Activated CD8-positive, alpha-beta memory T cell treated with anti-CD3 and anti-CD28 coated beads for 48 hours (primary cell): ENCODE results near the gene ACVR2B.
"Not testable (repeated sequence)": the region's sequence is repeated elsewhere in the genome, so short reads cannot be mapped to it uniquely, and the experiment has no call there.

ENCODE experiments used
- DNase-seq, 3 experiments: peaks; one replicate each; pipeline ENCODE4 v3.0.0-alpha.2; 2020; ENCODE audit warnings: low read depth in 2 of 3, low spot score in 2 of 3

The ACVR2B gene

DNA sequence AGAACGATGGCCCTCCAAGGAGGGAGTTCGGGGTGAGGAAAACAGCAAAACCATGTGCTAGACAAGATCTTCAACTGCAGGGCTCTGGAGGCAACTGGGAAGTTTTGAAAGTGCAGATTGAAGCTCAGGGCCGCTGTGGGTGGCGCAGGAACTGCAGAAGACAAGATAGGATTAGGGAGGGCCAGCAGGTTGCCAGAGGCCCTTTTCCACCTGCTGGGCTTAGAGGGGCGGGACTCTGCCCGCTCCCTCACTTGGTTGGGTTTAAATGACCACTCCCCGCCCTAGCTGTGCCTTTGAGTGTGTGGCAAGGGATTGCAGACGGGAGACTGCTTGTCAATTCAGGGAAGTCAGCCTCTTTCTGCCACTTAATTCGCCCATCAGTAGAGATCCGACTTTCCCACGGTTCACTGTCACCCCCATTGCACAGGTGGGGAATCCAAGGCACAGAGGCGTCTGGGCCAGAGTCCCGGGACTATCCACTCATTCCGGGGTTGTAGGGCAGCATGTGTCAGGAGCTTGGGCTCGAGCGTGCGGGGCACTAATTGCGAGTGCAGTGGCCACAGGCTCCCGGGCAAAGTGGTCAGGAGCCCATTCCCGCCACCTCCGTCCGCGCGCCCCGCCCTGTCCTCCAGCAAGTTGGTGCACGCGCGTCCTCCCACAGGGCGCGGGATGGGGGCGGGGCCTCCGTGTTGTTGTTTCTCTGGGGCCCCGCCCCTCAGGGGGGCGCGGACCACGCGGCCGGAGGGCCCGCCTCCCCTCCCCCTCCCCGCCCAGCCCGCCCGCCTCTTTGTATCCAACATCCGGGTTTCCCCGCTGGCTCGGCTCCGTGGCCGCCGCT is at the start of gene ACVR2B:
Gene ACVR2B, plus strand, starts transcription at position 816 of the 838 bp plus-strand sequence. CDS start 433 bp downstream, outside the sequence.
- DNase-seq = peak; percentile 23 to 35 (median 30)

- DNase-seq = no peak
These were observed 49.4 kb upstream of the ACVR2B start for GRCh38 chr3:38404286-38404685.

DNA sequence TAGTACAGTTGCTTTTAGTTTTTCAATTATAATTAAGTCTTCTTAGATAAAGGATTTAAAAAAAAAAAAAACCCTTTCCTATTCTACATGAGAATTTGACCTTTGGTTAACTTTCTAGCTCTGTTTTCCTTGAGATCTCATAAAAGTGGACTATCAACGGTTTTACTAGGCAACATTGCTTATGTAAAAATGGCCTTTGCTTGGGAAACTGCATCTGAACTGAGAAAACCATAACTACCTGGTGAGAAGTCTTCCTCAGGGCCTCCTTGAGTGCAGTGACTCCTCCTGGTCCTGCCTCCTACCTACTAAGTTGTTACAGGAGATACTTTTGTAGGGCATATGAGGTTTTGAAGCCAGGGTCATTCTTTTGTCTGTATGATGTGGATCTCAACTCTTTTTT is 42.1 kb upstream of the ACVR2B start:
- DNase-seq = no peak

GRCh38 chr3:38420758-38421157 is 32.9 kb upstream of the ACVR2B start:
- DNase-seq = not testable (repeated sequence)

DNA sequence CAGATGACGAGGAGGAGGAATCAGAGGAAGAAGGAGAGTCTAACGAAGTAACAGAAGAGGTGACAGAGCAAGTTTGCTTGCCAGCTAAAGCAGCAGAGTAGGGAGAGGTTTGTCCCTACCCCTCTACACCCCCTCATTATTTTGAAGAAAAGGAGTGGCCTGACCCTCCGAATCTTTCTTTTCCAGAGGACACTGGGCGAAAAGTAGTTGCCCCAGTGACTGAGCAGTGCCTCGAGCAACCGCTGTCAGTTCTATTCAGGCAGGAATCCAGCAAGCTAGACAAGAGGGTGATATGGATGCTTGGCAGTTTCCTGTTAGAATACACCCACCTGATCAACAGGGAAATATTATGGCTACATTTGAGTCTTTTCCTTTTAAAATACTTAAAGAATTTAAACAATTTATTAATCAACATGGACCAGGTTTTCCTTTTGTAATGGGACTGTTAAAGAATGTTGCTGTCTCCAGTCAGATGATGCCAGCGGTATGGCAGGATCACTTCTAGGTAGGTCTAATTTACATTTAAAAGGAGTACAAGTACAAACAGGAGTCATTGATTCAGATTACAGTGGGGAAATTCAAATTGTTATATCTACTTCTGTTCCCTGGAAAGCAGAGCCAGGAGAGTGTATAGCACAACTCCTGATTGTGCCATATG is 31.9 kb upstream of the ACVR2B start:
- no peak for DNase-seq

DNA sequence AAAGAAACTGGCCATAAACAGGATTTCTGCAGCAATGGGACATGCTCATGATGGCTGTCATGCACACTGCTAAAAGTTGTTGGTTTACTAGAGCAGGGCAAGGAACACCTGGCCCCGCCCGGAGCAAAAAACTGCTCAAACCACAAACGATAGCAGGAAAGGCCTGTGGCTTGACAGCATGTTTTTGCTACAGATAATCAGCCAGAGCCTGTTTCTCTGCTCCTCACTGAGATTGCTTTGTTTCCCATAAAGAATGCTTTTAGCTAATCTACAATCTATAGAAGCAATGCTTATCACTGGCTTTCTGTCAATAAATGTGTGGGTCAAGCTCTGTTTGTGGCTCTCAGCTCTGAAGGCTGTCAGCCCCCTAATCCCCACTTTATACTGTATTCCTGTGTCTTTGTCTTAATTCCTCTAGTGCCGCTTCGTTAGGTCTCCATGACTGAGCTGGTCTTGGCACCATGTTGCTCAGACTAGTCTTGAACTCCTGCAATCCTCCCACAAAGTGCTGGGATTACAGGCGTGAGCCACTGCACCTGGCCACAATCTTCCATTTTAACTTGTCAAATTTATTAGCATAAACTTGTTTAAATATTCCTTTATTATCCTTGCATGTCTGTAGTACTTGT is 26.8 kb upstream of the ACVR2B start:
- DNase-seq = not testable (repeated sequence)

DNA sequence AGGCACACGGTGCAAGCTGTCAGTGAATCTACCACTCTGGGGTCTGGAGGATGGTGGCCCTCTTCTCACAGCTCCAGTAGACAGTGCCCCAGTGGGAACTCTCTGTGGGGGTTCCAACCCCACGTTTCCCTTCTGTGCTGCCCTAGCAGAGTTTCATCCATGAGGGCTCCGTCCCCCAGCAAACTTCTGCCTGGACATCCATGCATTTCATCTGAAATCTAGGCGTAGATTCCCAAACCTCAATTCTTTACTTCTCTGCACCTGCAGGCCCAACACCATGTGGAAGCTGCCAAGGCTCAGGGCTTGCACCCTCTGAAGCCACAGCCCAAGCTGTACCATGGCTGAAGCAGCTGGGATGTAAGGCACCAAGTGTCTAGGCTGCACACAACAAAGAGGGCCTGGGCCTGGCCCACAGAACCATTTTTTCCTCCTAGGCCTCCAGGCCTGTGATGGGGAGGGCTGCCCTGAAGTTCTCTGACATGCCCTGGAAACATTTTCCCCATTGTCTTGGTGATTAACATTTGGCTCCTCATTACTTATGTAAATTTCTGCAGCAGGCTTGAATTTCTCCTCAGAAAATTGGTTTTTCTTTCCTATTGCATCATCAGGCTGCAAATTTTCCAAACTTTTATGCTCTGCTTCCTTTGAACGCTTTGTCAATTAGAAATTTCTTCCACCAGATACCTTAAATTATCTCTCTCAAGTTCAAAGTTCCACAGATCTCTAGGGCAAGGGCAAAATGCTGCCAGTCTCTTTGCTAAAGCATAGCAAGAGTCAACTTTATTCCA is 20.6 kb upstream of the ACVR2B start:
- not testable (repeated sequence) for DNase-seq

DNA sequence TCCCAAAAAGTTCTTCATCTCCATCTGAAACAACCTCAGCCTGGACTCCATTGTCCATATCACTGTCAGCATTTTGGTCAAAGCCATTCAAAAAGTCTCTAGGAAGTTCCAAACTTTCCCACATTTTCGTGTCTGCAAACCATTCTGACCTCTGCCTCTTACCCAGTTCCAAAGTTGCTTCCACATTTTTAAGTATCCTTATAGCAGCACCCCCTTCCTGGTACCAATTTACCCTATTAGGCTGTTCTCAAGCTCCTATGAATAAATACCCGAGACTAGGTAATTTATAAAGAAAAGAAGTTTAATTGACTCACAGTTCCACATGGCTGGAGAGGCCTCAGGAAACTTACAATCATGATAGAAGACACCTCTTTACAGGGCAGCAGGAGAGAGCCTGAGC is 20.0 kb upstream of the ACVR2B start:
- DNase-seq = not testable (repeated sequence)

DNA sequence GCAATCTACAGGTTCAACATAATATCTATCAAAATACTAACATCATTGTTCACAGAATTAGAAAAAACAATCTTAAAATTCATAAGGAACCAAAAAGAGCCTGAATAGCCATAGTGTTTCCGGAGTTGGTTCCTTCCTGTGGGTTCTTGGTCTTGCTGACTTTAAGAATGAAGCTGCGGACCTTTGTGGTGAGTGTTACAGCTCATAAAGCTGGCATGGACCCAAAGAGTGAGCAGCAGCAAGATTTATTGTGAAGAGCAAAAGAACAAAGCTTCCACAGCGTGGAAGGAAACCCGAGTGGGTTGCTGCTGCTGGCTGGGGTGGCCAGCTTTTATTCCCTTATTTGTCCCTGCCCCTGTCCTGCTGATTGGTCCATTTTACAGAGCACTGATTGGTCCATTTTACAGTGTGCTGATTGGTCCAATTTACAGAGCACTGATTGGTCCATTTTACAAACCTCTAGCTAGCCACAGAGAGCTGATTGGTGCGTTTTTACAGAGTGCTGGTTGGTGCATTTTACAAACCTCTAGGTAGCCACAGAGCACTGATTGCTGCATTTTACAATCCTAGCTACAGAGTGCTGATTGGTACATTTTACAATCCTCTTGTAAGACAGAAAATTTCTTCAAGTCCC is 15.1 kb upstream of the ACVR2B start:
- not testable (repeated sequence) for DNase-seq

DNA sequence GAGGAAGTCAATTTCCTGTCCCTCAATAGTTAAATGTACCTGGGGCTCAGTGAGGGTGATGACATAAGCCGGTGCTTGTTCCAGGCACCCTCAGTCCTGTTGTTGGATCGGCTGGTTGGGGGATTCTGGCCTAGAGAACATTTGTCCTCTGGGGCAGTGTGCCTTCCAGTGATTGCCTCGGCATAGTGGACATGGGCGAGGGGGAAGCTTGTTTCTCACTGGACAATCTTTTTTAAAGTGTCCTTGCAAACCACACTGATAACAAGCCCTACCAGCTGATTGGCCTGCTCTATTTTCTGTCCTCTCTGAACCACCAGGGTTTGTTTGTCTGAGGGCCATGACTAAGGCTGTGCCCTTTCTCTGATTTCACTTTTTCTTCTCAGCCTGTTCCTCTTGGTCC is 10.5 kb upstream of the ACVR2B start:
- DNase-seq = not testable (repeated sequence)

DNA sequence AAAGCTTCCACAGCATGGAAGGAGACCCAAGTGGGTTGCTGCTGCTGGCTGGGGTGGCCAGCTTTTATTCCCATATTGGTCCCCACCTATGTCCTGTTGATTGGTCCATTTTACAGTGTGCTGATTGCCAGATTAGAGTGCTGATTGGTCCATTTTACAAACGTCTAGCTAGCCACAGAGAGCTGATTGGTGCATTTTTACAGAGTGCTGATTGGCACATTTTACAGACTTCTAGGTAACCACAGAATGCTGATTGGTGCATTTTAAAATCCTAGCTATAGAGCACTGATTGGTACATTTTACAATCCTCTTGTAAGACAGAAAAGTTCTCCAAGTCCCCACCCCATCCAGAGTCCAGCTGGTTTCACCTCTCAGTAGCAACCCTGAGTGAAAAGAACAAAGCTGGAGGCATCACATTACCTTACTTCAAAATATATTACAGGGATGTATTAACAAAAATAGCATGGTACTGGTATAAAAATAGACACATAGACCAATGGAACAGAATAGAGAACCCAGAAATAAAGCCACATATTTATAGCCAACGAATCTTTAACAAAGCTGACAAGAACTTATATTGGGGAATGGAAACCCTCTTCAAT is 7.5 kb upstream of the ACVR2B start:
- no peak for DNase-seq

DNA sequence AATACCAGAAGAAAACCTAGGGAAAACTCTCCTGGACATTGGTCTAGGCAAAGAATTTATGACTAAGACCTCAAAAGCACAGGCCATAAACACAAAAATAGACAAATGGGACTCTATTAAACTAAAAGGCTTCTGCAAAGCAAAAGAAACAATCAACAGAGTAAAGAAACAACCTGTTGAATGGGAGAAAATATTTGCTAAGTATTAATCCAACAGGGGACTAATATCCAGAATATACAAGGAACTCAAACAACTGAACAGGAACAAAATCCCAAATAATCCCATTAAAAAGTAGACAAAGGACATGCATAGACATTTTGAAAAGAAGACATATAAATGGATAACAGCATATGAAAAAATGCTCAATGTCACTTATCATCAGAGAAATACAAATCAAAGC is 6.9 kb upstream of the ACVR2B start:
- no peak for DNase-seq

DNA sequence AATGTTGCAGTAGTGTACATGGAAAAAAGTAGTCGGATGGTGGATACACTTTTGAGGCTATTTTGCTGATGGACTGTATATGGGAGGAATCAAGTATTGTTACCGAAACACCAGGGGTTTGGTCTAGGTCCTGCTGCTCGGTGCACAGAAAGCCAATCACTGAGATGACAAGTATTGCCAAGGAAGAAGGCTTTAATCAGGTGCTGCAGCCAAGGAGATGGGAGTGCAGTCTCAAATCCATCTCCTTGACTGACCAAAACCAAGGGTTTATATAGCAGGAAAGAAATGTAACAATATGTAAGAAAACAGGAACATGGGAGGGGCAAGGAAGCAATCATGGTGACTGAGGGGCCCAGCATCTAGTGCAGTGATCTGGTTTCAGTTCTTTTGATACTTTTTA is 2.8 kb upstream of the ACVR2B start:
- no peak for DNase-seq

DNA sequence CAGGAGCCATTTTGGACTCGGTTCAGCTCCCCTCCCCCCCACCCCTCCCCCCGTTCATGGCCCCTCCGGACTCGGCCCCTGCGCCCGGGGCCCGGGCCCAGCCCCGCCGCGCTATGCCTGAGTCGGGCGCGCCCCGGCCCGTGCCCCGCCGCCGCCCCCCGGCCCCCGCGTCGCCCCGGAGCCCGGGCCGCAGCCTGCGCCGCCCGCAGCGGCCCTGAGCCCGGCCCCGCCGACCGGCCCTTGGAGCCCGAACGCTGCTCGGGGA is 155 bp downstream of the ACVR2B start:
- no peak for DNase-seq

DNA sequence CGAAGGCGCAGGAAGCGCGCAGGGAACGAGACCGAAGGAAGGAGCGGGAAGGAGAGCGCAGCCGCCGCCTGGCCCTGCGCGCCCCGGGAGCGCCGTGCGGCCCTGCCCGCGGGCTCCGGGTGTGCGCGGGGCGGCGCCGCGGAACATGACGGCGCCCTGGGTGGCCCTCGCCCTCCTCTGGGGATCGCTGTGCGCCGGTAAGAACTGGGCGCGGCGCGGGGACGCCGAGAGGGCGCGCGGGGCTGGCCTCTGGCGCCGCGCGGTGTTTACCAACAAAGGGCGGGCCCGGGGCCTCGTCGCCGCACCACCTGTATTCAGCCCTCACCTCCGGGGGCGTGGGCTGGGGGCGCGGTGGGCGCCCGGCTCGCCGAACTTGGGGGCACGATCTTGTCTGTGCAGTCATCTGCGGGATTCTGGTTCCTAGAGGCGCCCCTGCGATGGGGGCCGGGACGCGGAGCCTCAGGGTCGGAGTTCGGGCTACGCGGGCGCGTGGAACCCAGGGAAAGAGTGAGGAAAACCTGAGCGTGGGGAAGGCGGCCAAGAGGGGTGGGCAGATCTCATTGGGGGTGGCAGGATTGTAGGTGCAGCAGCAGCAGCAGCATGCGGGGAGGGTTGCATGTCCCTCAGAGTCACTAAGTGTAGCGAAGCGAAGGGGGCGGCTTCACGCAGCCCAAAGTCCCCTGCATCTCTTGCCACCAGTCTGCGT is 641 bp downstream of the ACVR2B start:
- DNase-seq = peak in 1 of 3 experiments; percentile 2

DNA sequence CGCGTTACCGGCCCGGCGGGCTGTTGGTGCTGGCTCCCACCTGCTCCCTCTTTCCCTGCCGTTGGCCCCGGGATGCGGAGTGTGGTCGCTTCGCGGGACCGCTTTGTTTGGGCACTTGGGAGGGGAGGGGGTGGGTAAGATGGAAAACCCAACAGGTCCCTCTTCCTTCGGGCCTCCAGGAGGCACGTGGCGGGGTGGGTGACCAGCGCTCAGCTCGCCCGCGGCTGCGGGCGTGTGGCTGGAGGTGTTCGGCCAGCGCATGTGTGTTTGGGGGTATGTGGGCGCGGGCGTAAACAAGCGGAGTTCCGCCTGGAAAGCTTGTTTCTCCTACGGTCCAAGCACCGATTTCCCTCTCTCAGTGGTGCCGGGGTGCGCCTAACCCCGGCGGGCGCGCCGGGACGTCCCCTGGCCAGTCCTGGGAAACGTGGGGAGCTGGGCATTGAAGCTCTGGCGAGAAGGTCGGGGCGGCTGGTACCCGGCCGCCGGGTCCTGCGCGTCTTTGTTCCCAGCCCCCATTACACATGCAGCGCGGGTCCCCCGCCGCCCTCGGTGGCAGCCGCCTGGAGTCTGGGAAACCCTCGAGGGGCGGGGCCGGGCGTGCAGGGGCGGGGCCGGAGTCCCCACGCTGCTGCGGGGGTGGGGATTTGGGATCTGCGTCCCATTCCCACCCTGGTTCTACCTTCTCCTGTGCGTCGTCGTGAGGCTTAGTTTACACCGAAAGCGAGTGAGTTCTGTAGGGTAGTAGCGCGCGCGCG is 1.4 kb downstream of the ACVR2B start:
- peak in 1 of 3 experiments; percentile 5 for DNase-seq

DNA sequence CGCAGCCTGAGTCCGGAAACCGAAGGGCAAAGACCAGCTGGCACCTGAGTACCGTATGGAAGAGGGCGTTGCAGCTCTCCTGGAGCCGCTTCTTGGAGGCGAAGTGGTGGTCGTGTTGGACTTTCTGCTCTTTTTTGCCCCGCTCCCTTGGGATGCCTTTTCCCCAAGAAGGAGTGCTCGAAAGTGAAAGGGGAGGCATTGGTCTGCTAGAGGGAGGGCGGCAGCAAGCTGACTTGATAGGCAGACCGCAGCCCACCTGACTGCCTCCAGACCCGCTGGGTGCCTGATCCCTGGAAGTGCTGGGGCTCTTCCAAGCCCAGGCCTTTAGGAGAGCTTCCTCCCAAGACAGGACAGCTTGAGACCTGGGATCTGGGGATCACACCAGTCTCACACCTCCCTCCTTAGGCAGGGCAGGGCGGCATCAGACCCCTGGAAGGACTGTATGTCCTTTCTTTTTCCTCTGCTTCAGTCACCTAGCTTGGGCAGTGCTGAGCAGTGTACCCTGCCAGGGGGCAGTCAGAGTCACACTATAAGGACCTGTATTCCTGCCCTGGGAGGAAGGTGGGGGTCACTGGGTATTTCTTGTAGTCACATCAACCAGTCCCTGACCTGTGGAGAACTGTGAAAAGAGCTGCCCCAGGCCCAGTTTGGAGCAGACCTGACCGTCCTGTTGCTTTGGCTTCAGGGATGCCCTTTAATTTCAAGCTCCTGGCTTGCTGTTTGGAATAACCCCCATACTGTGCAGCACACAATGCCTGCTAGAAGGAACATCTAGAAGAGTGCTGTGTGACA is 2.1 kb downstream of the ACVR2B start:
- no peak for DNase-seq
